Colonic mucosa (tissue), 4 donors: ENCODE results near the gene TICAM2. TPM values are rescaled to one million over a fixed set of nuclear protein-coding genes. Genes with fewer than 3 reads are reported as not detected.

ENCODE experiments used
- DNase-seq: peaks from one replicate; pipeline ENCODE4 v3.0.0-alpha.2; 2020
- H3K27ac ChIP-seq: fragments of 200-600 bp; one replicate; pipeline ENCODE4 v1.8.0; 2021
- H3K27me3 ChIP-seq: fragments of 200-600 bp; one replicate; pipeline ENCODE4 v1.8.0; 2021
- H3K36me3 ChIP-seq: fragments of 200-600 bp; one replicate; pipeline ENCODE4 v1.8.0; 2021
- H3K4me1 ChIP-seq: fragments of 200-600 bp; one replicate; pipeline ENCODE4 v1.8.0; 2021; ENCODE audit warnings: mild to moderate bottlenecking
- H3K4me3 ChIP-seq: fragments of 200-600 bp; one replicate; pipeline ENCODE4 v1.8.0; 2021
- H3K9ac ChIP-seq, 2 donors: one replicate each; pipeline ENCODE4 v1.7.0; 2013; ENCODE audit warnings: control low read depth in 2 of 2, low read depth in 2 of 2, low read length in 2 of 2
- H3K9me3 ChIP-seq: fragments of 200-600 bp; one replicate; pipeline ENCODE4 v1.8.0; 2021
- CTCF ChIP-seq: fragments of 200-600 bp; IDR thresholded peaks from one replicate; pipeline ENCODE4 v1.8.0; 2022; ENCODE audit warnings: antibody characterized with exemption, mild to moderate bottlenecking
- intact Hi-C: fragments of 100-400 bp; cut with DNase I; formaldehyde crosslinking; loops from one replicate; pipeline ENCODE4 v1.14.1; 2022
- total RNA-seq, 2 donors: library from RNA; stranded (reverse); fragmentation: NEBNext Ultra II Directional in 1 of 2; extraction: Animal tissue kit (Norgen Biotek cat#: 25700) in 1 of 2; gene quantifications; one replicate each; pipeline ENCODE4 v1.2.1, GENCODE V29; 2021
- donor health status: healthy.
- donor health status: DM: no; HTN: no; CAD: no.
- donor health status: DM: no; HTN: no; CAD: no.

Gene TICAM2
- total RNA-seq, 2 donors from 2014 or later: 1.2 to 2.4 TPM

- no peaks in the 10 kb centered on the region for H3K27me3 ChIP-seq
- H3K9me3 ChIP-seq: no peaks in the 10 kb centered on the region
- H3K4me3 ChIP-seq: no peak overlapping the region
- intact Hi-C loops: no loop called here
- H3K36me3 ChIP-seq: no peaks in the 10 kb centered on the region
- H3K9ac ChIP-seq: no peak overlapping the region
- DNase-seq: no peak
- no peak for TF ChIP-seq CTCF
- no peaks in the 10 kb centered on the region for H3K4me1 ChIP-seq
- no peak overlapping the region for H3K27ac ChIP-seq
These were observed 27.6 kb upstream of the TICAM2 start for GRCh38 chr5:115629903-115630302.

DNA sequence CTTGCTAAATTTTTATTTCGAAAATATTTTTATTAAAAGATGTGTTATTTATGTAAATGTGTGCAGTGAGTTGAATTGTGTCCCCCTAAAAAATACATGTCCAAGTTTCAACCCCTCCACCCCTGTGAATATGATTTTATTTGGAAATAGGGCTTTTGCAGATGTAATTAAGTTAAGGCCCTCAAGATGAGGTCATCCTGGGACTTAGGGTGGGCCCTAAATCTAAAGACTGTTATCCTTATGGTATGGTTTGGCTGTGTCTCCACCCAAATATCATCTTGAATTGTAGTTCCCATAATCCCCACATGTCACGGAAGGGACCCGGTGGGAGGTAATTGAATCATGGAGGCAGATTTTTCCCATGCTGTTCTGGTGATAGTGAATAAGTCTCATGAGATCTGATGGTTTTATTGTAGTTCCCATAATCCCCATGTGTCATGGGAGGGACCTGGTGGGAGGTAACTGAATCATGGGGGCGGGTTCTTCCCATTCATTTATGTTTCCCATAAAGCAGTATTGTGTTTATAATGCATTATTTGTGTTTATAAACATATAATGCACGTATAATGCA lies 25.1 kb upstream of the TICAM2 start:
- no peaks in the 10 kb centered on the region for H3K27me3 ChIP-seq
- intact Hi-C loops: no loop called here

GRCh38 chr5:115626445-115626823 lies 24.2 kb upstream of the TICAM2 start:
- no peaks in the 10 kb centered on the region for H3K27me3 ChIP-seq

More for the DNA sequence above, 25.1 kb upstream of the TICAM2 start:
- Histone ChIP-seq H3K27ac (no peak overlapping the region), H3K36me3 (no peaks in the 10 kb centered on the region), H3K4me3 (no peak overlapping the region), H3K4me1 (peaks cover 10% of the 10 kb centered on the region), H3K9ac (no peak overlapping the region), H3K9me3 (no peaks in the 10 kb centered on the region)
- DNase-seq: no peak
- no peak for TF ChIP-seq CTCF

DNA sequence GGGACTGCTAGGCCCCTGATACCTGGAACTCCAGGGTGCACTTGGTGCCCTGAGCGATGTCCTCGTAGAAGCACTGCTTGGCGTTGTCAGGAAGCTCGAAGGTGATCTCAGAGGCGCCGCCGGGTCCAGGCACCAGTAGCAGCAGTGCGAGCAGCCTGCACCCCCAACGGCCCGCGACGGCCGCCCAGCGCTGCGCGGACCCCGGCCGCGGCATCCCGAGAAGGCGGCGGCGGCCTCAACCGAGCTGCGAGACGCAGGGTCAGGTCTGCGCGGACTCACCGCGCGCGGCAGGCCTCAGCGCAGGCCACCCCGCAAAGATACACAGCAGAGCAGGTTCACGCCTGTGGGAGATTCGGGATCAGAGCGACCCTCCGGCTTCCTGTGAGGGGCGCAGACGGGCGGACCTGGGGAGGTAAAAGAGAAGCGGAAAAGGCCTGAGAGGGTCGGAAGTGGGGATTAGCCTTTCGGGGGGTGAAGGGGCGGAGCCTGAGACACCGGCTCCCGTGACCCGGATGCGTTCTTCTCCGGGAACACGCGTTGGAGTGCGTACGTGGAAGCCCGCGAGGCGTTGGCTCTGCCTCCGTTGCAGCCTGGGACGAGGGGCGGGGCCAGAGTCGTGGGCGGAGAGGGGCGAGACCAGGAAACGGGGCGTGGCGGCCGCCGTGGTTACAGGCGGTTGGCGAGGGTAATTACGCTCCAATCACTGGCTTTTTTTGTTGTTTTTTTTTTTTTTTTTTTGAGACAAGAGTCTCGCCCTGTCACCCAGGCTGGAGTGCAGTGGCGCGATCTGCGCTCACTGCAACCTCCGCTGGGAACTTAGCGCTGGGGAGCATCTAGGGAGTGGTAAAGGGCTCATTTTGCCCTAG lies 23.5 kb upstream of the TICAM2 start, which contains the start of gene TMED7:
Gene TMED7, minus strand, starts transcription at position 458 of the 866 bp plus-strand sequence. Its CDS starts 244 bp downstream, at position 214.
- peak within 1 kb of the TSS; percentile 91 for H3K27ac ChIP-seq
- H3K27me3 ChIP-seq: no peaks in the 10 kb centered on the region
- H3K9ac ChIP-seq: peak within 1 kb of the TSS; percentile 95 to 98
- peak within 1 kb of the TSS; percentile 87 for H3K4me3 ChIP-seq
- no peaks in the 10 kb centered on the region for H3K36me3 ChIP-seq
- peaks cover 12% of the 10 kb centered on the region for H3K4me1 ChIP-seq
- no peak for TF ChIP-seq CTCF
- peak; percentile 100 for DNase-seq
- intact Hi-C loops: no loop called here
- H3K9me3 ChIP-seq: no peaks in the 10 kb centered on the region

More at GRCh38 chr5:115626445-115626823, 24.2 kb upstream of the TICAM2 start:
- Histone ChIP-seq H3K4me3 (peak overlapping the region; percentile 87), H3K4me1 (peaks cover 12% of the 10 kb centered on the region), H3K27ac (peak overlapping the region; percentile 91), H3K9ac (peak overlapping the region; percentile 31 to 58), H3K36me3 (no peaks in the 10 kb centered on the region), H3K9me3 (no peaks in the 10 kb centered on the region)
- TF ChIP-seq CTCF: no peak
- intact Hi-C loops: no loop called here
- no peak for DNase-seq

DNA sequence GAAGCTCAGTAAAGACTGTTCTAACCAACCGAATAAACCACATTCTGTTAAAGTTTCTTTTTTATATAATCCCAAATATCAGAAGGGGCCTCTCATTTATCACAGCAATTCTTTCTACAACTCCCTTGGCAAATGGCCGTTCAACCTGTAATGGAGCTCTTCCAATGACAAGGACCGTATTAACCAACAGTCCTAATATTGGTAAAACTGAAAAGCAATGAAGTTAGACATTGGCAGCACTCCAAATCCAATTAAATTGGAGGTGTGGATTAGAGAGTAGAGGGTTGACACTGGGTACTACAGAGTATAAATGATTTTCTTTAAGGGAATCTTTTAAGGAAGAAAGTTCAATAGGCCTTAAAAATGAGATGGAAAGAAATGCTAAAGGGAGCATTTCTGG lies 22.7 kb upstream of the TICAM2 start:
- H3K36me3 ChIP-seq: no peaks in the 10 kb centered on the region
- no peaks in the 10 kb centered on the region for H3K9me3 ChIP-seq
- TF ChIP-seq CTCF: no peak
- peak overlapping the region; percentile 87 for H3K4me3 ChIP-seq
- intact Hi-C loops: loop anchor here (5.0 kb wide), 1 partner anchor 217 kb away; the partner anchor contains the start of genes AP3S1 and ATG12
- DNase-seq: no peak
- peak overlapping the region; percentile 91 for H3K27ac ChIP-seq
- H3K9ac ChIP-seq: peak overlapping the region; percentile 95 to 98
- peaks cover 12% of the 10 kb centered on the region for H3K4me1 ChIP-seq
- no peaks in the 10 kb centered on the region for H3K27me3 ChIP-seq
